CD4-positive, CD25-positive, alpha-beta regulatory T cell (primary cell): ENCODE data around the gene CEP164. TPM values are rescaled to one million over a fixed set of nuclear protein-coding genes. Genes with fewer than 3 reads are reported as not detected.
"Not testable (repeated sequence)": the region's sequence is repeated elsewhere in the genome, so short reads cannot be mapped to it uniquely, and the experiment has no call there.

Experiments
- ATAC-seq, 2 donors: fragments of 150-1000 bp; cut with Tn5 transposase; one replicate each; pipeline ENCODE4 v1.10.0; 2021; ENCODE audit warnings: low read depth in 2 of 2, moderate number of reproducible peaks in 2 of 2, moderate library complexity in 1 of 2
- DNase-seq, 3 donors: peaks; one replicate each; pipeline versions ENCODE4 v3.0.0 to v3.0.0-alpha.2; 2012 to 2022; ENCODE audit warnings: mixed read lengths in 1 of 3
- H3K27ac ChIP-seq: one replicate; pipeline ENCODE4 v1.7.0; 2013; ENCODE audit warnings: mild to moderate bottlenecking, low read length; ENCODE audit not compliant: insufficient read depth, poor library complexity, severe bottlenecking
- H3K27me3 ChIP-seq: one replicate; pipeline ENCODE4 v1.7.0; 2013; ENCODE audit warnings: low read length; ENCODE audit not compliant: control insufficient read depth, insufficient read depth
- H3K36me3 ChIP-seq: one replicate; pipeline ENCODE4 v1.7.0; 2013; ENCODE audit warnings: mild to moderate bottlenecking, low read length, moderate library complexity; ENCODE audit not compliant: control insufficient read depth, insufficient read depth
- H3K4me1 ChIP-seq: 2 replicates; pipeline ENCODE4 v1.7.0; 2013; ENCODE audit warnings: mild to moderate bottlenecking, low read length; ENCODE audit not compliant: insufficient read depth, control insufficient read depth, poor library complexity, severe bottlenecking
- H3K4me3 ChIP-seq: one replicate; pipeline ENCODE4 v1.7.0; 2013; ENCODE audit warnings: low read depth, mild to moderate bottlenecking, low read length, moderate library complexity
- H3K9me3 ChIP-seq, 2 experiments: 1 replicate in 1 of 2; 2 replicates in 1 of 2; pipeline ENCODE4 v1.7.0; 2013; ENCODE audit warnings: low read length in 2 of 2, mild to moderate bottlenecking in 1 of 2, moderate library complexity in 1 of 2; ENCODE audit not compliant: control insufficient read depth in 2 of 2
- H3K27ac Mint-ChIP-seq, 3 donors: one replicate each; pipeline ENCODE4 v1.8.0; 2020 to 2022; ENCODE audit warnings: mild to moderate bottlenecking in 3 of 3, mixed read lengths in 3 of 3, moderate library complexity in 2 of 3
- H3K27me3 Mint-ChIP-seq: one replicate; pipeline ENCODE4 v1.8.0; 2022; ENCODE audit warnings: mild to moderate bottlenecking, mixed read lengths
- H3K36me3 Mint-ChIP-seq: one replicate; pipeline ENCODE4 v1.8.0; 2020; ENCODE audit warnings: mixed read lengths
- H3K4me1 Mint-ChIP-seq, 4 donors: one replicate each; pipeline ENCODE4 v1.8.0; 2020 to 2022; ENCODE audit warnings: mixed read lengths in 4 of 4, mild to moderate bottlenecking in 1 of 4
- H3K4me3 Mint-ChIP-seq, 4 donors: one replicate each; pipeline ENCODE4 v1.8.0; 2020 to 2022; ENCODE audit warnings: mild to moderate bottlenecking in 4 of 4, mixed read lengths in 4 of 4, moderate library complexity in 3 of 4
- H3K9me3 Mint-ChIP-seq, 7 donors: one replicate each; pipeline ENCODE4 v1.8.0; 2020 to 2022; ENCODE audit warnings: mixed read lengths in 7 of 7, mild to moderate bottlenecking in 3 of 7, moderate library complexity in 2 of 7
- polyA plus RNA-seq, 4 donors: library from polyadenylated mRNA; unstranded; fragments of 300-500 nt; fragmentation: Illumina TruSeq; gene quantifications; one replicate each; pipeline ENCODE4 v1.2.3, GENCODE V29; 2021
- total RNA-seq: library from RNA; stranded (reverse); gene quantifications from one replicate; pipeline ENCODE4 v1.2.3, GENCODE V29; 2022

Gene CEP164
- total and polyA plus RNA-seq, 5 donors from 2014 or later = 19.7 to 73.4 (median 21.3) TPM

- Histone ChIP-seq H3K9me3 (no peaks in the 10 kb centered on the region), H3K27me3 (no peaks in the 10 kb centered on the region), H3K4me1 (no peaks in the 10 kb centered on the region), H3K4me3 (no peak overlapping the region), H3K27ac (no peak overlapping the region), H3K36me3 (peaks cover 79% of the 10 kb centered on the region)
- H3K4me3 Mint-ChIP-seq = no peak overlapping the region
- DNase-seq = no peak
- H3K4me1 Mint-ChIP-seq = peaks cover 0 to 2% (median 0%) of the 10 kb centered on the region in 4 donors
- ATAC-seq = no peak
- peaks cover 71% of the 10 kb centered on the region for H3K36me3 Mint-ChIP-seq
- no peaks in the 10 kb centered on the region for H3K27me3 Mint-ChIP-seq
- H3K27ac Mint-ChIP-seq = no peak overlapping the region
- peaks cover 0 to 2% (median 0%) of the 10 kb centered on the region in 7 donors for H3K9me3 Mint-ChIP-seq
Measured at GRCh38 chr11:117392001-117392690, 64.5 kb downstream of the CEP164 start.

- Mint-ChIP-seq H3K4me1 (peaks cover 0 to 2% (median 0%) of the 10 kb centered on the region in 4 donors), H3K36me3 (peaks cover 77% of the 10 kb centered on the region), H3K27me3 (no peaks in the 10 kb centered on the region), H3K4me3 (no peak overlapping the region), H3K9me3 (peaks cover 0 to 3% (median 0%) of the 10 kb centered on the region in 7 donors), H3K27ac (no peak overlapping the region)
- H3K36me3 ChIP-seq = peaks cover 78% of the 10 kb centered on the region
- no peak overlapping the region for H3K27ac ChIP-seq
- H3K27me3 ChIP-seq = no peaks in the 10 kb centered on the region
- DNase-seq (no peak), ATAC-seq (no peak)
- no peak overlapping the region for H3K4me3 ChIP-seq
- no peaks in the 10 kb centered on the region for H3K9me3 ChIP-seq
- H3K4me1 ChIP-seq = no peaks in the 10 kb centered on the region
Measured at GRCh38 chr11:117392979-117393378, 65.3 kb downstream of the CEP164 start.

GRCh38 chr11:117394221-117394925 is 66.7 kb downstream of the CEP164 start:
- DNase-seq (no peak), ATAC-seq (no peak)
- H3K27me3 ChIP-seq = no peaks in the 10 kb centered on the region
- Mint-ChIP-seq H3K27ac (no peak overlapping the region), H3K9me3 (peaks cover 0 to 5% (median 0%) of the 10 kb centered on the region in 7 donors), H3K36me3 (peaks cover 78% of the 10 kb centered on the region), H3K4me3 (no peak overlapping the region), H3K4me1 (peaks cover 0 to 2% (median 0%) of the 10 kb centered on the region in 4 donors), H3K27me3 (no peaks in the 10 kb centered on the region)
- H3K36me3 ChIP-seq = peaks cover 77% of the 10 kb centered on the region
- H3K4me3 ChIP-seq = no peak overlapping the region
- no peak overlapping the region for H3K27ac ChIP-seq
- no peaks in the 10 kb centered on the region for H3K4me1 ChIP-seq
- peaks cover 0 to 6% of the 10 kb centered on the region in 2 experiments for H3K9me3 ChIP-seq

- Mint-ChIP-seq H3K27me3 (no peaks in the 10 kb centered on the region), H3K4me3 (no peak overlapping the region), H3K4me1 (peaks cover 0 to 9% (median 1%) of the 10 kb centered on the region in 4 donors), H3K9me3 (peaks cover 0 to 5% (median 0%) of the 10 kb centered on the region in 7 donors), H3K27ac (no peak overlapping the region), H3K36me3 (peaks cover 85% of the 10 kb centered on the region)
- Histone ChIP-seq H3K27me3 (no peaks in the 10 kb centered on the region), H3K4me1 (no peaks in the 10 kb centered on the region), H3K9me3 (peaks cover 0 to 6% of the 10 kb centered on the region in 2 experiments), H3K36me3 (peaks cover 75% of the 10 kb centered on the region), H3K4me3 (no peak overlapping the region), H3K27ac (no peak overlapping the region)
- no peak for DNase-seq
- no peak for ATAC-seq
Measured at GRCh38 chr11:117395476-117395875, 67.8 kb downstream of the CEP164 start.

- H3K27ac Mint-ChIP-seq = no peak overlapping the region
- Histone ChIP-seq H3K36me3 (peaks cover 60% of the 10 kb centered on the region), H3K4me3 (no peak overlapping the region), H3K4me1 (no peaks in the 10 kb centered on the region), H3K27me3 (no peaks in the 10 kb centered on the region), H3K27ac (no peak overlapping the region), H3K9me3 (peaks cover 0 to 6% of the 10 kb centered on the region in 2 experiments)
- DNase-seq (no peak), ATAC-seq (no peak)
- peaks cover 0 to 5% (median 0%) of the 10 kb centered on the region in 7 donors for H3K9me3 Mint-ChIP-seq
- no peak overlapping the region for H3K4me3 Mint-ChIP-seq
- peaks cover 80% of the 10 kb centered on the region for H3K36me3 Mint-ChIP-seq
- peaks cover 0 to 11% (median 4%) of the 10 kb centered on the region in 4 donors for H3K4me1 Mint-ChIP-seq
- H3K27me3 Mint-ChIP-seq = no peaks in the 10 kb centered on the region
Measured at GRCh38 chr11:117396970-117397369, 69.3 kb downstream of the CEP164 start.

GRCh38 chr11:117398618-117399017 is 71.0 kb downstream of the CEP164 start:
- H3K4me1 ChIP-seq, ATAC-seq, H3K4me3 Mint-ChIP-seq, H3K27ac Mint-ChIP-seq, H3K27me3 ChIP-seq, H3K4me3 ChIP-seq, H3K9me3 ChIP-seq, H3K27ac ChIP-seq, H3K27me3 Mint-ChIP-seq, DNase-seq, H3K9me3 Mint-ChIP-seq: not testable (repeated sequence)
- Mint-ChIP-seq H3K4me1 (peaks cover 0 to 13% (median 4%) of the 10 kb centered on the region in 4 donors), H3K36me3 (peaks cover 81% of the 10 kb centered on the region)
- H3K36me3 ChIP-seq = peaks cover 44% of the 10 kb centered on the region

- H3K4me1 ChIP-seq, H3K9me3 ChIP-seq, H3K9me3 Mint-ChIP-seq, DNase-seq, H3K27me3 ChIP-seq, ATAC-seq, H3K4me3 Mint-ChIP-seq, H3K27ac ChIP-seq, H3K27me3 Mint-ChIP-seq, H3K4me3 ChIP-seq: not testable (repeated sequence)
- peaks cover 39% of the 10 kb centered on the region for H3K36me3 ChIP-seq
- H3K36me3 Mint-ChIP-seq = peaks cover 83% of the 10 kb centered on the region
- peaks cover 0 to 13% (median 4%) of the 10 kb centered on the region in 4 donors for H3K4me1 Mint-ChIP-seq
- peak overlapping the region in 1 of 3 donors; percentile 4 for H3K27ac Mint-ChIP-seq
Measured at GRCh38 chr11:117399100-117399840, 71.6 kb downstream of the CEP164 start.
